ENCODE measurements around the gene CCL1.

Gene CCL1

DNA sequence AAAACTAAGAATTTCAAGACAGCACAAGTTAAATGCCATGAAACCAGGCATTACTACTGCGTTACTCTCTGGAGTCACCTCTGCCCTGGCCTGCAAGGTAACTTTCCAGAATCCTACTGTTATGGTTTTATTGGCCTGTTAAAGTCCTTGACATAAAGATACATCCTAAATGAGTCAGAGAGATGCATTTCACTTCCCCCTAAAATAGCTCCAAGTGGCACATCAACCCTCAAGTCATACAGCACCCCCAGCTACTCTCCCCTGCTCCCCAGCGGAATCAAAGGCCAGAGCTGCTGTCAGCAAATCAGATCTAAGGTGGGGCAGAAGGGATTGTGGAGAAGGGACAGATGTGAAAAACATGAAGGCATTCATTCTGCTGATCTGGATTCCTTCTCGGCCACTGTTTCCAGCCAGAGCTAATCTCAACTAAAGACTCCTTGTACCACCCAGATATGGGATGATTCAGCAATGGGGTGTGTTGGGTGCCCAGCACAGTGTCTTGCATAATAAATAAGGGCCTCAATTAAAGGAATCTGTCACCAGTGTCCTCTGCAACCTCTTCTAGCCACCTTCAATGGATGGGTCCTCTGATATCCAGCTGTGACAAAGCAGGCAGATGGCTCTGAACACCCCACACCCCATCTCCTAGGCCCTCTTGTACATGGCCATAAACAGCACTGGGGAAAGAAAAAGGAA lies 8.5 kb upstream of the CCL1 start:
- TF ChIP-seq TCF4 (CRISPR knock-in tag; IDR thresholded peaks at IDR 0.05; ENCODE audit: borderline replicate concordance) (no peak), ZNF8 (CRISPR knock-in tag; IDR thresholded peaks at IDR 0.05) (no peak), ZFP30 (CRISPR knock-in tag; IDR thresholded peaks at IDR 0.05) (no peak), ZNF565 (CRISPR knock-in tag; conservative IDR thresholded peaks at IDR 0.05; ENCODE audit: low read depth) (no peak), TOX (CRISPR knock-in tag; IDR thresholded peaks at IDR 0.05; ENCODE audit: borderline replicate concordance) (no peak), ISL1 (CRISPR knock-in tag; IDR thresholded peaks at IDR 0.05) (no peak), SNAI2 (CRISPR knock-in tag; IDR thresholded peaks at IDR 0.05) (no peak), ZC3H10 (CRISPR knock-in tag; IDR thresholded peaks at IDR 0.05) (no peak), GLIS3 (CRISPR knock-in tag; IDR thresholded peaks at IDR 0.05) (no peak)
- ATAC-seq, result no peak

DNA sequence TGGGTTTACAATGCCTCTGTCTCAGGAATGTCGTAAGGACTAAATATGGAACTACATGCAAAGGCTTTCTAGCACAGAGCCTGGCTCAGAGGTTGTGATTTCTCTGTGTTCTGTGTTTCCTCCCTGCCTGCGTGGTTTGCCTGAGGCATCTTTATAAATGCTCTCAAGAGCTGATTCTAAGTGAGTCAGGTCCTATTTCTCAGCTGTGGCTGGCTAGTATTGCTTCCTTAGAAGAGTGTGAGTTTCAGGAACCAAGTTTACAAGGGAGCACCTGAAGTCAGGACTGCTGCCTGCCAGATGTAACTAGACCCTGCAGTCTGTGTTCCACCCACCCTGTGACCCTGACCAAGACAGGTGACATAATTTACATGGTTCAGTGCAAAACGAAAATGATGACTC lies 8.0 kb upstream of the CCL1 start:
- no peak for ATAC-seq
- no peak for TF ChIP-seq RARB (CRISPR knock-in tag; IDR thresholded peaks at IDR 0.05)
- no peak for TF ChIP-seq TCF4 (CRISPR knock-in tag; IDR thresholded peaks at IDR 0.05; ENCODE audit: borderline replicate concordance)
- no peak for TF ChIP-seq ISL1 (CRISPR knock-in tag; IDR thresholded peaks at IDR 0.05)
- TF ChIP-seq TOX (CRISPR knock-in tag; IDR thresholded peaks at IDR 0.05; ENCODE audit: borderline replicate concordance), result no peak
- TF ChIP-seq, protein P1, sequence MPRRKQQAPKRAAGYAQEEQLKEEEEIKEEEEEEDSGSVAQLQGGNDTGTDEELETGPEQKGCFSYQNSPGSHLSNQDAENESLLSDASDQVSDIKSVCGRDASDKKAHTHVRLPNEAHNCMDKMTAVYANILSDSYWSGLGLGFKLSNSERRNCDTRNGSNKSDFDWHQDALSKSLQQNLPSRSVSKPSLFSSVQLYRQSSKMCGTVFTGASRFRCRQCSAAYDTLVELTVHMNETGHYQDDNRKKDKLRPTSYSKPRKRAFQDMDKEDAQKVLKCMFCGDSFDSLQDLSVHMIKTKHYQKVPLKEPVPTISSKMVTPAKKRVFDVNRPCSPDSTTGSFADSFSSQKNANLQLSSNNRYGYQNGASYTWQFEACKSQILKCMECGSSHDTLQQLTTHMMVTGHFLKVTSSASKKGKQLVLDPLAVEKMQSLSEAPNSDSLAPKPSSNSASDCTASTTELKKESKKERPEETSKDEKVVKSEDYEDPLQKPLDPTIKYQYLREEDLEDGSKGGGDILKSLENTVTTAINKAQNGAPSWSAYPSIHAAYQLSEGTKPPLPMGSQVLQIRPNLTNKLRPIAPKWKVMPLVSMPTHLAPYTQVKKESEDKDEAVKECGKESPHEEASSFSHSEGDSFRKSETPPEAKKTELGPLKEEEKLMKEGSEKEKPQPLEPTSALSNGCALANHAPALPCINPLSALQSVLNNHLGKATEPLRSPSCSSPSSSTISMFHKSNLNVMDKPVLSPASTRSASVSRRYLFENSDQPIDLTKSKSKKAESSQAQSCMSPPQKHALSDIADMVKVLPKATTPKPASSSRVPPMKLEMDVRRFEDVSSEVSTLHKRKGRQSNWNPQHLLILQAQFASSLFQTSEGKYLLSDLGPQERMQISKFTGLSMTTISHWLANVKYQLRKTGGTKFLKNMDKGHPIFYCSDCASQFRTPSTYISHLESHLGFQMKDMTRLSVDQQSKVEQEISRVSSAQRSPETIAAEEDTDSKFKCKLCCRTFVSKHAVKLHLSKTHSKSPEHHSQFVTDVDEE (CRISPR knock-in tag; IDR thresholded peaks at IDR 0.05), result no peak
- TF ChIP-seq, protein P2, sequence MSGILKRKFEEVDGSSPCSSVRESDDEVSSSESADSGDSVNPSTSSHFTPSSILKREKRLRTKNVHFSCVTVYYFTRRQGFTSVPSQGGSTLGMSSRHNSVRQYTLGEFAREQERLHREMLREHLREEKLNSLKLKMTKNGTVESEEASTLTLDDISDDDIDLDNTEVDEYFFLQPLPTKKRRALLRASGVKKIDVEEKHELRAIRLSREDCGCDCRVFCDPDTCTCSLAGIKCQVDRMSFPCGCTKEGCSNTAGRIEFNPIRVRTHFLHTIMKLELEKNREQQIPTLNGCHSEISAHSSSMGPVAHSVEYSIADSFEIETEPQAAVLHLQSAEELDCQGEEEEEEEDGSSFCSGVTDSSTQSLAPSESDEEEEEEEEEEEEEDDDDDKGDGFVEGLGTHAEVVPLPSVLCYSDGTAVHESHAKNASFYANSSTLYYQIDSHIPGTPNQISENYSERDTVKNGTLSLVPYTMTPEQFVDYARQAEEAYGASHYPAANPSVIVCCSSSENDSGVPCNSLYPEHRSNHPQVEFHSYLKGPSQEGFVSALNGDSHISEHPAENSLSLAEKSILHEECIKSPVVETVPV (CRISPR knock-in tag; IDR thresholded peaks at IDR 0.05), result no peak
- no peak for TF ChIP-seq BACH2 (CRISPR knock-in tag; IDR thresholded peaks at IDR 0.05; ENCODE audit: borderline replicate concordance)
- TF ChIP-seq OSR1 (CRISPR knock-in tag; IDR thresholded peaks at IDR 0.05), result no peak
- no peak for TF ChIP-seq ZNF8 (CRISPR knock-in tag; IDR thresholded peaks at IDR 0.05)
- no peak for TF ChIP-seq GLIS3 (CRISPR knock-in tag; IDR thresholded peaks at IDR 0.05)
- no peak for TF ChIP-seq CSDC2 (CRISPR knock-in tag; IDR thresholded peaks at IDR 0.05)
- no peak for TF ChIP-seq ZFP3 (CRISPR knock-in tag; IDR thresholded peaks at IDR 0.05)
- no peak for TF ChIP-seq PPARA (CRISPR knock-in tag; IDR thresholded peaks at IDR 0.05; ENCODE audit: borderline replicate concordance)
- TF ChIP-seq ZNF70 (CRISPR knock-in tag; IDR thresholded peaks at IDR 0.05), result no peak
- TF ChIP-seq ZNF565 (CRISPR knock-in tag; conservative IDR thresholded peaks at IDR 0.05; ENCODE audit: low read depth), result no peak
- no peak for TF ChIP-seq ARNTL (CRISPR knock-in tag; IDR thresholded peaks at IDR 0.05; ENCODE audit: borderline replicate concordance, low read depth)
- no peak for TF ChIP-seq ZC3H10 (CRISPR knock-in tag; IDR thresholded peaks at IDR 0.05)

DNA sequence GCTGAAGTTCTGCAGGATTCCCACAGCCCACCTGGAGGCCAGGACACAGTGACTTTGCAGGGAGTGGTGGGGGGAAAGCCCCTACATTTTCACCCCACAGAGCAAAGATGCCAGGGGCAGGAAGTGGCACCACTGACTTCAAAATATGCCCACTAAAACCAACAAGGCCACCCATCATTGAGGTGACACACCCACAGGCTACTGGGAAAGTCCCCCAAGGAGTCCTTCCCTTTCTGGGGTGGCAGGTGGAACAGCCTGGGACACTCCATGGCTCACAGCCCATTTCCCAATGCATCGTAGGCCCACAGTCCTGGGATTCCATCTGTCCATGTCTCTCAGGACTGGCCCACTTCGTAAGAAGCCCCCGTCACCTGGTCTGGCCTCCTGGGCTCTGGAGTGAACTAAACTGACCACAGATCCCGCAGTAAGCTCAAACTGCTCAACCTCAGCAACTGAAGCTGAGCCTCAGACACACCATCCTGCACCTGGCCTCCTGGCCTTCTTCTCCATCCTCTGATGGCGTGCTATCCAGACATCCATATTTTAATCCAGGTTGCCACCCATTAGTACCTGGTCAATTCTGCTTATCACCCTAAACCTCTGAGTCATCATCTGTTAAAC lies 7.5 kb upstream of the CCL1 start:
- TF ChIP-seq PATZ1 (CRISPR knock-in tag; IDR thresholded peaks at IDR 0.05; ENCODE audit: borderline replicate concordance), result no peak
- no peak for TF ChIP-seq CSDC2 (CRISPR knock-in tag; IDR thresholded peaks at IDR 0.05)
- TF ChIP-seq SNAI2 (CRISPR knock-in tag; IDR thresholded peaks at IDR 0.05), result no peak
- TF ChIP-seq, protein P2 (CRISPR knock-in tag; IDR thresholded peaks at IDR 0.05), result no peak
- TF ChIP-seq BACH2 (CRISPR knock-in tag; IDR thresholded peaks at IDR 0.05; ENCODE audit: borderline replicate concordance), result no peak
- no peak for TF ChIP-seq ZNF8 (CRISPR knock-in tag; IDR thresholded peaks at IDR 0.05)
- TF ChIP-seq POU6F1 (CRISPR knock-in tag; IDR thresholded peaks at IDR 0.05; ENCODE audit: borderline replicate concordance, low read depth), result no peak
- no peak for TF ChIP-seq ESRRG (CRISPR knock-in tag; IDR thresholded peaks at IDR 0.05)
- no peak for ATAC-seq

All from SK-N-SH treated with all-trans-retinoic acid at 6 μM for 48 hours (cell line).